H1 (cell line): Measurements from ENCODE around the gene MS4A15.

ENCODE experiments used
- ASH2L ChIP-seq: fragments of 200-600, 300-600 bp; sonication (generic); IDR thresholded peaks from one replicate; pipeline ENCODE4 v1.7.1; 2017; ENCODE audit warnings: low read length
- CREB1 ChIP-seq: IDR thresholded peaks from 2 replicates; pipeline ENCODE4 v1.6.1; 2012; ENCODE audit warnings: inconsistent platforms
- CTCF ChIP-seq, 3 experiments: IDR thresholded peaks; 1 replicate in 2 of 3; 2 replicates in 1 of 3; pipeline versions ENCODE4 v1.5.1 to v1.6.1; 2011; ENCODE audit warnings: low read length in 3 of 3, mild to moderate bottlenecking in 3 of 3, inconsistent platforms in 2 of 3, low read depth in 1 of 3, moderate library complexity in 1 of 3; ENCODE audit not compliant: insufficient read depth in 1 of 3; ENCODE audit errors: control extremely low read depth in 1 of 3
- EGR1 ChIP-seq: IDR thresholded peaks from 2 replicates; pipeline ENCODE4 v1.6.1; 2011; ENCODE audit warnings: low read depth, low read length, borderline replicate concordance
- EP300 ChIP-seq, 2 experiments: IDR thresholded peaks; 1 replicate in 1 of 2; 2 replicates in 1 of 2; pipeline ENCODE4 v1.6.1; 2011 to 2012; ENCODE audit warnings: low read depth in 2 of 2, low read length in 2 of 2, mild to moderate bottlenecking in 2 of 2, borderline replicate concordance in 1 of 2, inconsistent platforms in 1 of 2, moderate library complexity in 1 of 2
- EZH2 ChIP-seq: fragments of 200-600 bp; sonication (generic); IDR thresholded peaks from 2 replicates; pipeline ENCODE4 v1.7.1; 2012; ENCODE audit warnings: low read depth, mild to moderate bottlenecking, moderate library complexity, low read length, inconsistent platforms; ENCODE audit not compliant: severe bottlenecking
- POLR2A ChIP-seq, 2 experiments: IDR thresholded peaks; 1 replicate in 1 of 2; 2 replicates in 1 of 2; pipeline ENCODE4 v1.6.1; 2011; ENCODE audit warnings: low read depth in 2 of 2, low read length in 2 of 2, mild to moderate bottlenecking in 2 of 2; ENCODE audit errors: control extremely low read depth in 1 of 2
- POLR2AphosphoS5 ChIP-seq: IDR thresholded peaks from 2 replicates; pipeline ENCODE4 v1.6.1; 2011; ENCODE audit warnings: low read depth, low read length
- SIN3A ChIP-seq, 2 experiments: IDR thresholded peaks in 1 of 2; conservative IDR thresholded peaks in 1 of 2; 2 replicates each; pipeline ENCODE4 v1.6.1; 2011 to 2012; ENCODE audit warnings: low read length in 2 of 2, improper control_type of control experiment in 1 of 2, low read depth in 1 of 2, mild to moderate bottlenecking in 1 of 2
- SP1 ChIP-seq: IDR thresholded peaks from 2 replicates; pipeline ENCODE4 v1.6.1; 2011; ENCODE audit warnings: low read depth, low read length
- SP2 ChIP-seq: IDR thresholded peaks from 2 replicates; pipeline ENCODE4 v1.6.1; 2012; ENCODE audit warnings: mild to moderate bottlenecking, low read length, inconsistent platforms
- SRF ChIP-seq: IDR thresholded peaks from 2 replicates; pipeline ENCODE4 v1.6.1; 2011; ENCODE audit warnings: mild to moderate bottlenecking, low read depth, low read length, moderate library complexity

GRCh38 chr11:60763692-60764369 is 7.2 kb downstream of the MS4A15 start:
- TF ChIP-seq POLR2A (IDR thresholded peaks at IDR 0.05; ENCODE audit: control extremely low read depth in 1 of 2, low read depth in 2 of 2, low read length in 2 of 2) (no peak), EZH2 (no peak), CTCF (IDR thresholded peaks at IDR 0.05; ENCODE audit: control extremely low read depth in 1 of 3, insufficient read depth in 1 of 3, low read depth in 1 of 3, low read length in 3 of 3) (no peak), SRF (no peak), SIN3A (conservative IDR thresholded peaks at IDR 0.05 in 1 of 2, IDR thresholded peaks at IDR 0.05 in 1 of 2; ENCODE audit: low read depth in 1 of 2, low read length in 2 of 2) (no peak), CREB1 (no peak), SP2 (no peak), EGR1 (no peak), EP300 (IDR thresholded peaks at IDR 0.05; ENCODE audit: borderline replicate concordance in 1 of 2, low read depth in 2 of 2, low read length in 2 of 2) (no peak), POLR2AphosphoS5 (no peak), SP1 (no peak), ASH2L (no peak)
